WTC11 (cell line): ENCODE measurements around the gene PROK1. TPM values are rescaled to one million over a fixed set of nuclear protein-coding genes. Genes with fewer than 3 reads are reported as not detected.

Source experiments
- ATAC-seq: fragments of 200-7000 bp; cut with Tn5 transposase; 2 replicates; pipeline ENCODE4 v1.10.0; 2021; ENCODE audit warnings: mild to moderate bottlenecking, moderate library complexity
- CTCF ChIA-PET: fragments of 300-600 bp; sonication (Branson Sonifier 250); formaldehyde crosslinking; loops from one replicate; lab custom pipeline; 2021; ENCODE audit warnings: antibody characterized with exemption; lab: Charles Lee
- POLR2A ChIA-PET: fragments of 350-600 bp; sonication (Branson Sonifier 250); formaldehyde crosslinking; loops from one replicate; lab custom pipeline; 2021; ENCODE audit warnings: antibody characterized with exemption; lab: Charles Lee
- DNase-seq: peaks from one replicate; pipeline ENCODE4 v3.0.0; 2021; ENCODE audit warnings: low spot score
- H3K27ac Mint-ChIP-seq: 2 replicates; pipeline ENCODE4 v1.8.0; 2021; ENCODE audit warnings: mixed read lengths
- H3K27me3 Mint-ChIP-seq: 2 replicates; pipeline ENCODE4 v1.8.0; 2021; ENCODE audit warnings: low read depth, mild to moderate bottlenecking, moderate library complexity, mixed read lengths
- H3K36me3 Mint-ChIP-seq: 2 replicates; pipeline ENCODE4 v1.8.0; 2021; ENCODE audit warnings: mixed read lengths
- H3K4me1 Mint-ChIP-seq: 2 replicates; pipeline ENCODE4 v1.8.0; 2022; ENCODE audit warnings: mixed read lengths
- H3K4me3 Mint-ChIP-seq: 2 replicates; pipeline ENCODE4 v1.8.0; 2021; ENCODE audit warnings: mild to moderate bottlenecking, moderate library complexity, mixed read lengths
- H3K9me3 Mint-ChIP-seq: 2 replicates; pipeline ENCODE4 v1.8.0; 2021; ENCODE audit warnings: mixed read lengths
- ARID4B ChIP-seq: sonication (generic); formaldehyde crosslinking; IDR thresholded peaks from 2 replicates; pipeline ENCODE4 v1.8.0; 2023; ENCODE audit warnings: missing genetic modification reagents, mild to moderate bottlenecking, borderline replicate concordance
- E2F5 ChIP-seq: sonication (generic); formaldehyde crosslinking; IDR thresholded peaks from 2 replicates; pipeline ENCODE4 v1.8.1; 2022; ENCODE audit warnings: mild to moderate bottlenecking, moderate library complexity, missing genetic modification reagents
- GRHL2 ChIP-seq: fragments of 250-450 bp; sonication (Bioruptor Pico); IDR thresholded peaks from 2 replicates; pipeline ENCODE4 v1.8.0; 2022; ENCODE audit warnings: mild to moderate bottlenecking, moderate library complexity; ENCODE audit not compliant: insufficient replicate concordance, severe bottlenecking
- MXD4 ChIP-seq: fragments of 250-450 bp; sonication (Bioruptor Pico); IDR thresholded peaks from 2 replicates; pipeline ENCODE4 v1.8.0; 2021; ENCODE audit warnings: mild to moderate bottlenecking, moderate library complexity, borderline replicate concordance
- RELA ChIP-seq: sonication (generic); formaldehyde crosslinking; IDR thresholded peaks from 2 replicates; pipeline ENCODE4 v1.8.1; 2022; ENCODE audit warnings: missing genetic modification reagents, mild to moderate bottlenecking, borderline replicate concordance
- SMAD3 ChIP-seq: sonication (generic); formaldehyde crosslinking; IDR thresholded peaks from 2 replicates; pipeline ENCODE4 v1.8.0; 2022; ENCODE audit warnings: missing genetic modification reagents, mild to moderate bottlenecking, borderline replicate concordance
- SMAD4 ChIP-seq: sonication (generic); formaldehyde crosslinking; IDR thresholded peaks from 2 replicates; pipeline ENCODE4 v1.8.0; 2022; ENCODE audit warnings: mild to moderate bottlenecking, missing genetic modification reagents
- TCF7 ChIP-seq: sonication (generic); formaldehyde crosslinking; IDR thresholded peaks from 2 replicates; pipeline ENCODE4 v1.8.0; 2022; ENCODE audit warnings: mild to moderate bottlenecking, low read depth, missing genetic modification reagents, moderate library complexity
- ZBTB43 ChIP-seq: sonication (generic); formaldehyde crosslinking; IDR thresholded peaks from 2 replicates; pipeline ENCODE4 v1.8.1; 2023; ENCODE audit warnings: mild to moderate bottlenecking, missing genetic modification reagents
- ZNF317 ChIP-seq: sonication (generic); formaldehyde crosslinking; IDR thresholded peaks from 2 replicates; pipeline ENCODE4 v1.8.1; 2023; ENCODE audit warnings: low read depth, mild to moderate bottlenecking, moderate library complexity, missing genetic modification reagents, borderline replicate concordance
- ZNF425 ChIP-seq: fragments of 250-450 bp; sonication (Bioruptor Pico); conservative IDR thresholded peaks from 2 replicates; pipeline ENCODE4 v1.9.0; 2021; ENCODE audit warnings: mild to moderate bottlenecking
- total RNA-seq: library from RNA; stranded (reverse); gene quantifications from 3 replicates; pipeline ENCODE4 v1.2.3, GENCODE V29; 2021
- TF ChIP-seq, protein P1 (sequence below): sonication (generic); formaldehyde crosslinking; IDR thresholded peaks from 2 replicates; pipeline ENCODE4 v1.8.1; 2022; ENCODE audit warnings: mild to moderate bottlenecking, missing genetic modification reagents, moderate library complexity, borderline replicate concordance
- TF ChIP-seq, protein P2 (sequence below): sonication (generic); formaldehyde crosslinking; IDR thresholded peaks from 2 replicates; pipeline ENCODE4 v1.8.0; 2022; ENCODE audit warnings: mild to moderate bottlenecking, missing genetic modification reagents
- TF ChIP-seq, protein P3 (sequence below): sonication (generic); formaldehyde crosslinking; IDR thresholded peaks from 2 replicates; pipeline ENCODE4 v1.8.1; 2022; ENCODE audit warnings: low read depth, missing genetic modification reagents, borderline replicate concordance

Gene PROK1
- total RNA-seq, 1 experiment from 2014 or later, result not detected

DNA sequence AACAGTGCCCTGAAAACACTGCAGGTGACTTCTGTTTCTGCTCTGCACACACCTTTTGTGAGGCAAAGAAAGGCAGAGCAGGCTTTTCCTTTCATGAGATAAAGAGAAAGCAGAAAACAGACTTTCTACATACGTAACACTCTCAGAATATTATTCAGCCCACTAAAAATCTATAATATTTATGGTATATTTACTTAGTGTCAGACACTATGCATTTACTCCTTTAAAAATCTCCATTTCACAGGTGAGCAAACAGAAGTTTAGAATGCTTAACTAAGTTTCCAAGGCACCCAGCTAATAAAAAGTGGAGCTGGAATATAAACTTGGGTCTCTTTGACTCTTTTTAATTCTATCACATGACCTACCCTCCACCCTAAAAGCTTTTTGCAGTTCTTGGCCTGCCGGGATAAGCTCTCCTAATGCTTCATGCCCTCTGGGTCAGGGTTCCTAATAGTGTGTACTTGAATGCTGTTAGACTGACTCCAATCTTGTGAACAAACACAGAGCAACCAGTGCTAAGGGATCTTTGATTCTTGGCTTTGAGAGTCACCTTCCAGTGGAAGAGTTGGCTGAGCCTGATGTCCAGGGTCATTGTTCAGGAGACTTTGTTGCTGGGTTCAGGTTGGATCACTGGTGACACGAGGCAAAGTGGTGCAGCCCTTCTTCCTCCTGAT is 27.2 kb downstream of the PROK1 start:
- POLR2A ChIA-PET, result interaction anchor here (0.9 kb wide), 1 partner anchor 18 kb away, joined by 3 read pairs; no protein-coding TSS in a partner anchor
- ATAC-seq (no peak), DNase-seq (no peak)
- no peak overlapping the region for H3K27ac Mint-ChIP-seq
- H3K9me3 Mint-ChIP-seq, result no peaks in the 10 kb centered on the region
- H3K36me3 Mint-ChIP-seq, result no peaks in the 10 kb centered on the region
- CTCF ChIA-PET, result interaction anchor here (0.9 to 3.1 kb wide), 7 partner anchors 12 to 66 kb away, joined by 3 to 43 read pairs (median 7); no protein-coding TSS in a partner anchor
- peaks cover 34% of the 10 kb centered on the region for H3K4me1 Mint-ChIP-seq
- H3K4me3 Mint-ChIP-seq, result no peak overlapping the region
- no peaks in the 10 kb centered on the region for H3K27me3 Mint-ChIP-seq
- TF ChIP-seq GRHL2 (CRISPR knock-in tag), result no peak
- TF ChIP-seq ZNF425 (CRISPR knock-in tag), result no peak
- TF ChIP-seq E2F5 (CRISPR knock-in tag), result no peak
- TF ChIP-seq ZNF317 (CRISPR knock-in tag), result no peak
- TF ChIP-seq ARID4B, result no peak
- TF ChIP-seq, protein P1, sequence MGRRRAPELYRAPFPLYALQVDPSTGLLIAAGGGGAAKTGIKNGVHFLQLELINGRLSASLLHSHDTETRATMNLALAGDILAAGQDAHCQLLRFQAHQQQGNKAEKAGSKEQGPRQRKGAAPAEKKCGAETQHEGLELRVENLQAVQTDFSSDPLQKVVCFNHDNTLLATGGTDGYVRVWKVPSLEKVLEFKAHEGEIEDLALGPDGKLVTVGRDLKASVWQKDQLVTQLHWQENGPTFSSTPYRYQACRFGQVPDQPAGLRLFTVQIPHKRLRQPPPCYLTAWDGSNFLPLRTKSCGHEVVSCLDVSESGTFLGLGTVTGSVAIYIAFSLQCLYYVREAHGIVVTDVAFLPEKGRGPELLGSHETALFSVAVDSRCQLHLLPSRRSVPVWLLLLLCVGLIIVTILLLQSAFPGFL, result no peak
- no peak for TF ChIP-seq TCF7 (CRISPR knock-in tag)
- TF ChIP-seq, protein P2, sequence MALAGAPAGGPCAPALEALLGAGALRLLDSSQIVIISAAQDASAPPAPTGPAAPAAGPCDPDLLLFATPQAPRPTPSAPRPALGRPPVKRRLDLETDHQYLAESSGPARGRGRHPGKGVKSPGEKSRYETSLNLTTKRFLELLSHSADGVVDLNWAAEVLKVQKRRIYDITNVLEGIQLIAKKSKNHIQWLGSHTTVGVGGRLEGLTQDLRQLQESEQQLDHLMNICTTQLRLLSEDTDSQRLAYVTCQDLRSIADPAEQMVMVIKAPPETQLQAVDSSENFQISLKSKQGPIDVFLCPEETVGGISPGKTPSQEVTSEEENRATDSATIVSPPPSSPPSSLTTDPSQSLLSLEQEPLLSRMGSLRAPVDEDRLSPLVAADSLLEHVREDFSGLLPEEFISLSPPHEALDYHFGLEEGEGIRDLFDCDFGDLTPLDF (CRISPR knock-in tag), result no peak
- TF ChIP-seq ZBTB43 (CRISPR knock-in tag), result no peak
- no peak for TF ChIP-seq SMAD4 (CRISPR knock-in tag)
- no peak for TF ChIP-seq MXD4 (CRISPR knock-in tag)

GRCh38 chr1:110478886-110479285 is 27.9 kb downstream of the PROK1 start:
- ATAC-seq, result no peak; the same call in 1 of the 2 replicates
- peaks cover 41% of the 10 kb centered on the region for H3K4me1 Mint-ChIP-seq

More at GRCh38 chr1:110478886-110479285, 27.9 kb downstream of the PROK1 start:
- no peak for DNase-seq
- H3K9me3 Mint-ChIP-seq, result no peaks in the 10 kb centered on the region
- POLR2A ChIA-PET, result no interaction called here
- no peak overlapping the region for H3K27ac Mint-ChIP-seq
- H3K4me3 Mint-ChIP-seq, result no peak overlapping the region
- H3K36me3 Mint-ChIP-seq, result no peaks in the 10 kb centered on the region
- no peaks in the 10 kb centered on the region; the same call in 1 of the 2 replicates for H3K27me3 Mint-ChIP-seq
- CTCF ChIA-PET, result interaction anchor here (0.9 to 3.1 kb wide), 6 partner anchors 13 to 66 kb away, joined by 3 to 43 read pairs (median 9); no protein-coding TSS in a partner anchor
- no peak for TF ChIP-seq RELA
- TF ChIP-seq, protein P3, sequence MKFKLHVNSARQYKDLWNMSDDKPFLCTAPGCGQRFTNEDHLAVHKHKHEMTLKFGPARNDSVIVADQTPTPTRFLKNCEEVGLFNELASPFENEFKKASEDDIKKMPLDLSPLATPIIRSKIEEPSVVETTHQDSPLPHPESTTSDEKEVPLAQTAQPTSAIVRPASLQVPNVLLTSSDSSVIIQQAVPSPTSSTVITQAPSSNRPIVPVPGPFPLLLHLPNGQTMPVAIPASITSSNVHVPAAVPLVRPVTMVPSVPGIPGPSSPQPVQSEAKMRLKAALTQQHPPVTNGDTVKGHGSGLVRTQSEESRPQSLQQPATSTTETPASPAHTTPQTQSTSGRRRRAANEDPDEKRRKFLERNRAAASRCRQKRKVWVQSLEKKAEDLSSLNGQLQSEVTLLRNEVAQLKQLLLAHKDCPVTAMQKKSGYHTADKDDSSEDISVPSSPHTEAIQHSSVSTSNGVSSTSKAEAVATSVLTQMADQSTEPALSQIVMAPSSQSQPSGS, result no peak
- no peak for TF ChIP-seq SMAD3
